Activated T-helper 17 cell treated with anti-CD3 and anti-CD28 coated beads, Interleukin-2, amount 50 U/mL, for 72 hours (primary cell): ENCODE measurements around the gene SQSTM1. TPM values are rescaled to one million over a fixed set of nuclear protein-coding genes. Genes with fewer than 3 reads are reported as not detected.

Experiments used
- ATAC-seq: fragments of 150-1000 bp; cut with Tn5 transposase; replicated peaks from 2 replicates; pipeline ENCODE4 v1.10.0; 2021; ENCODE audit warnings: mild to moderate bottlenecking, moderate library complexity
- H3K27ac Mint-ChIP-seq: one replicate; pipeline ENCODE4 v1.8.0; 2022; ENCODE audit warnings: mixed read lengths
- H3K27me3 Mint-ChIP-seq: one replicate; pipeline ENCODE4 v1.8.0; 2022; ENCODE audit warnings: mixed read lengths
- H3K36me3 Mint-ChIP-seq: one replicate; pipeline ENCODE4 v1.8.0; 2022; ENCODE audit warnings: low read depth, mild to moderate bottlenecking, mixed read lengths
- H3K4me1 Mint-ChIP-seq: one replicate; pipeline ENCODE4 v1.8.0; 2022; ENCODE audit warnings: mixed read lengths
- H3K4me3 Mint-ChIP-seq: one replicate; pipeline ENCODE4 v1.8.0; 2022; ENCODE audit warnings: mild to moderate bottlenecking, mixed read lengths
- H3K9me3 Mint-ChIP-seq: one replicate; pipeline ENCODE4 v1.8.0; 2022; ENCODE audit warnings: mixed read lengths
- total RNA-seq, 2 donors: library from RNA; stranded (reverse); gene quantifications; one replicate each; pipeline ENCODE4 v1.2.3, GENCODE V29; 2022

The SQSTM1 gene
- 100 to 1,000 TPM; 130 to 188 TPM for total RNA-seq

DNA sequence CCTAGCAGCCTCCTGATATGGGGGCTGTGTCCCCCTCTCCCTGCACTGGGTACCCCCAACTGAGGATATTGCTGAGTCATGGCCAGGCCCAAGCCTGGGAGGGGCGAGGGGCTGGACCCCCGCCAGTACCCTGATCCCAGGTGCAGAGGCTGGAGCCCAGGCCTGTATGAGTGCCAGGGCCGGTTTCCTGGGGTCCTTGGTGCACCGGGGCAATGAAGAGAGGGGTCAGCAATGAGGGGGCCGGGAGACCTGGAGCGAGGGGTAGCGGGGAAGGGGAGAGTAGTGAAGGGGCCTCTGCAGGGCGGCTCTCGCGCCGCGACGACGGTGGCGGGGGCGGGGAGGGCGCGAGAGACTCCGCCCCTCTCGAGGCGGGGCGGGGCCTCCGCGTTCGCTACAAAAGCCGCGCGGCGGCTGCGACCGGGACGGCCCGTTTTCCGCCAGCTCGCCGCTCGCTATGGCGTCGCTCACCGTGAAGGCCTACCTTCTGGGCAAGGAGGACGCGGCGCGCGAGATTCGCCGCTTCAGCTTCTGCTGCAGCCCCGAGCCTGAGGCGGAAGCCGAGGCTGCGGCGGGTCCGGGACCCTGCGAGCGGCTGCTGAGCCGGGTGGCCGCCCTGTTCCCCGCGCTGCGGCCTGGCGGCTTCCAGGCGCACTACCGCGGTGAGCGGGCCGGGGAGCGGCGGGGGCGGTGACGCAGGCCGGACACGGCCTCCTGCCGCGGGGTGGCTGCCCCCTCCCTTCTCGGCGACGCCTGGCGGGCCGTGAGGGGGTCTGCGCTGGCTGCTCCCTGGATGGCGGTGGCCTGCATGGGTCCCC lies at the start of gene SQSTM1:
Gene SQSTM1 (plus strand): TSS at position 423 of the 815 bp plus-strand sequence. CDS start 32 bp downstream, at position 455.
- H3K27me3 Mint-ChIP-seq: no peaks in the 10 kb centered on the region
- peak within 1 kb of the TSS; percentile 92 for H3K27ac Mint-ChIP-seq
- H3K9me3 Mint-ChIP-seq: no peaks in the 10 kb centered on the region
- peak; percentile 53 for ATAC-seq
- H3K4me3 Mint-ChIP-seq: peak within 1 kb of the TSS; percentile 87
- H3K4me1 Mint-ChIP-seq: peaks cover 18% of the 10 kb centered on the region
- peaks cover 53% of the 10 kb centered on the region for H3K36me3 Mint-ChIP-seq

DNA sequence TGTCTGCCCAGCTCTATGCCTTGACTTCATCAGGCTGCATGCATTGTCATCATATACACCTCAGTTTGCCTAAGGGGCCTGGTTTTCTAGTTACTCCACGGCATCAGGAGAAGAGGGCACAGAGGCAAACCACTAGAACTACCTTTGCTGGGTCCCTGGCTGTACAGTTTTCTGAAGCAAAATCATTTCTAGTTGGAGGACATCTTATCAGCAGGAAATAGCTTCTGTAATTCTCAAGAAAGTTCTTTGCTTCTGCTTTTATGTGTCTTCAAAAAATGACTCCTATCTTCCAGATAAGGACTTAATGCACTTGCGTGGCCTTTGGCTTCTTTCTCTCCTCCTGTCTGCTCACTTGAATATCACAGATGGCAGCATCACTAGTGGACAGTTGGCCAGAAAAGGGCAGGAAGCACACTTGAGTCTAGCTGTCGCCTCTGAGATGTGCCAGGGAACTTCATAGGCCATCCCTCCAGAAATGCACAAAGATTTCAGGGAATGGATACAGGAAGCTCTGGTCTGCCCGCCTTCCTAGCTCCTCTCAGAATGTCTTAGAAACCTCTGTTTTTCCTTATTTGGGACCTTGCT lies 49.3 kb upstream of the SQSTM1 start:
- Mint-ChIP-seq H3K27me3 (no peaks in the 10 kb centered on the region), H3K27ac (no peak overlapping the region), H3K36me3 (peaks cover 99% of the 10 kb centered on the region), H3K9me3 (no peaks in the 10 kb centered on the region), H3K4me3 (no peak overlapping the region), H3K4me1 (no peaks in the 10 kb centered on the region)
- no peak for ATAC-seq

DNA sequence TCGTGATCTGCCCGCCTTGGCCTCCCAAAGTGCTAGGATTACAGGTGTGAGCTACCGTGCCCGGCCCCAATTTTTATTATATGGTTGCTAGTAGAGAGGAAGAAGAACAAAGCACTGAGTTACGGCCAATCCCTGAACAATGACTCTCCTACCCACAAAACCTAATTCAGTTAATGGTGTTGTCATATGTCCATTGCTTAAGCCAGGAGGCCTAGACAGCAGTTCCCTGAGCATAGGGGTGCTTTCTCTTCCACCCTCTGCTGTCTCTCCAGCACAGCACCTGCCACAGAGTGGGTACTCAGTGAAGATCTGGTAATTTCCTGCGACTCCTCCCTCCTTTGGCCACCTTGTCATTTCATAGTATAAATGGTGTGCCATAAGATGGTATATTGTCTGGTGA lies 48.4 kb upstream of the SQSTM1 start:
- Mint-ChIP-seq H3K4me1 (no peaks in the 10 kb centered on the region), H3K4me3 (no peak overlapping the region), H3K27me3 (no peaks in the 10 kb centered on the region), H3K9me3 (no peaks in the 10 kb centered on the region), H3K36me3 (peaks cover 99% of the 10 kb centered on the region), H3K27ac (no peak overlapping the region)
- ATAC-seq: no peak

DNA sequence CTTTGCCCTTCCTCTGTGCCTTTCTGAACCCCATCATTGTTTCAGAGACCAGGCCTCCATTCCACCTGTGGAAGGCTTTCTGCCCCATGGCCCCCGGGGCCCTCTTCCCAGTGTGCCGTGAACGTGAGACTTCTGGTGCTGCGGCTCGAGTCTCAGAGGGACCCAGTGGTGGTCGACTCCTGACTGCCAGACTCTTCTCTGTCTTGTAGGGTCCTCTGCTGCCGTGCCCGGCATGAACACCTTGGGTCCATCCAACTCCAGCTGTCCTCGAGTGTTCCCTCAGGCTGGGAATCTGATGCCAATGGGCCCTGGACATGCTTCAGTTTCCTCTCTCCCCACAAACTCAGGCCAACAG lies 47.0 kb upstream of the SQSTM1 start:
- ATAC-seq: no peak
- Mint-ChIP-seq H3K4me3 (no peak overlapping the region), H3K27me3 (no peaks in the 10 kb centered on the region), H3K9me3 (no peaks in the 10 kb centered on the region), H3K36me3 (peaks cover 99% of the 10 kb centered on the region), H3K4me1 (no peaks in the 10 kb centered on the region), H3K27ac (peak overlapping the region; percentile 43)

DNA sequence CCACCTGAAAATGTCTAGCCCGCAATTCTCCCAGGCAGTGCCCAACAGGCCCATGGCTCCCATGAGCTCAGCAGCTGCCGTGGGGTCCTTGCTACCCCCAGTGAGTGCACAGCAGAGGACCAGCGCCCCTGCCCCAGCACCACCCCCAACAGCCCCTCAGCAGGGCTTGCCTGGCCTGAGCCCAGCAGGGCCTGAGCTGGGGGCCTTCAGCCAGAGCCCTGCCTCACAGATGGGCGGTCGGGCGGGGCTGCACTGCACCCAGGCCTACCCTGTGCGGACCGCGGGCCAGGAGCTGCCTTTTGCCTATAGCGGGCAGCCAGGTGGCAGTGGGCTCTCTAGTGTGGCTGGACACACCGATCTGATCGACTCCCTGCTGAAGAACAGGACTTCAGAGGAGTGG lies 46.3 kb upstream of the SQSTM1 start:
- no peak for ATAC-seq
- Mint-ChIP-seq H3K27ac (no peak overlapping the region), H3K9me3 (no peaks in the 10 kb centered on the region), H3K27me3 (no peaks in the 10 kb centered on the region), H3K36me3 (peaks cover 97% of the 10 kb centered on the region), H3K4me1 (no peaks in the 10 kb centered on the region), H3K4me3 (no peak overlapping the region)

DNA sequence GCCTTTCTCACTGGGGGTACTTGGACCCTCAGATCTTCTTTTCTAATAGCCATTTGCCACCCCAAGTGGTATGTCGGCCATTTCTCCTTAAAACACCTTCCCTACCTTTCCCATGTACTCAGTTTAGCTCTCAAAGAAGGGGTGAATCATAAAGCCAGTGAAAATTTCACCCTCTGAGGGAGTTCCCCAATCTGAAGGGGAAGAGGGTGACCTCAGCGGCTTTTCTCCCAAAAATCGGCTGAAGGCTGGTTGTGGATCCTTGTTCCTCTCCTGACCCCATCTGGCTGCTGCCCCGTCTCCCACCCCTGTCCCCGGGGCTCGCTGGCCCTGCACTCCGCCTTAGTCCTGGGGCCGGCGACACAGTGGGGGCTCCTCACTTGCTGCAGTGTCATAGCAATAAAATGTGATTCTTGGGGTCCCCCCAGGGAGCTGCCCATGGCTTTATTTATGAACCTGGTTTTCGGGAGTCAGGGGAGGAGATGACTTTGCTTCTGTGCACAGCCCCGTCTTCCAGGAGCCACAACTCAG lies 44.2 kb upstream of the SQSTM1 start:
- Mint-ChIP-seq H3K9me3 (no peaks in the 10 kb centered on the region), H3K4me3 (no peak overlapping the region), H3K27ac (no peak overlapping the region), H3K27me3 (no peaks in the 10 kb centered on the region), H3K36me3 (peaks cover 88% of the 10 kb centered on the region), H3K4me1 (no peaks in the 10 kb centered on the region)
- no peak for ATAC-seq

DNA sequence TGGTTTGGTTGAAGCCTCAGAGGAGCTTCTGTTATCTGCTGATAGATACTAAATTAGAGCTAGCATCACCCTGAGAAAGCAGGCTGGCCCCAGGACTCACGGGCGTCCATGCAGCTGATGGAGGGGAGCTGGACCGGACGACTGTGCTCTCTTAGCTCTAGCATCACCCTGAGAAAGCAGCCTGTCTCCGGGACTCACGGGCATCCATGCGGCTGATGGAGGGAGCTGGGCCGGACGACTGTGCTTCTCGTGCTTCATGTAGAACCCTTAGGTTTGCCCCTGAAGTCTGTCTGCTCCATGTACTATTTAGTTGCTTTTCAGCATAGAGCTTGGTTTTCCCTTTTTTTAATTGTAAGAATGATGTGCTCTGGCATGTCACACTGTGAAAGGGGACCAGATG lies 43.2 kb upstream of the SQSTM1 start:
- Mint-ChIP-seq H3K9me3 (no peaks in the 10 kb centered on the region), H3K27me3 (no peaks in the 10 kb centered on the region), H3K4me3 (no peak overlapping the region), H3K27ac (peak overlapping the region; percentile 10), H3K4me1 (no peaks in the 10 kb centered on the region), H3K36me3 (peaks cover 78% of the 10 kb centered on the region)
- no peak for ATAC-seq

DNA sequence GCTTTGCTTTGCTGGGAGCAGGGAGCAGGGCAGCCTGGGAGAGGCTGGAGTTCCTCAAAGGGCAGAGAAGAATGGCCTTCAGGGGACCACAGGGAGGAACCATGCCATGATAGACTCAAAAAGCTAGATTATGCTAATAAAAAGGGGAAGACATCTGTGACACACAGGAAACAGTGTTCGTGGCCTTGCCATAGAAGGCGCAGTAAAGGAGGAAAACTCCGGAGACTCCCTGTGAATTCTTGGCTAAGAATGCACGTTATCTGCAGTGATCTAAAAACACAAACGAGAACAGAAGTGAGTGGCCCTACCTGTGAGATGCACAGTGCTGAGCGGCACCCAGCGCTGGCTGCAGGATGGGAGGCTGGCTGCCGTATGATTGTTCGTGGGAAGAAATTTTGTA lies 42.8 kb upstream of the SQSTM1 start:
- H3K27ac Mint-ChIP-seq: peak overlapping the region; percentile 10
- no peak for ATAC-seq
- H3K9me3 Mint-ChIP-seq: no peaks in the 10 kb centered on the region
- no peaks in the 10 kb centered on the region for H3K27me3 Mint-ChIP-seq
- H3K36me3 Mint-ChIP-seq: peaks cover 73% of the 10 kb centered on the region
- no peaks in the 10 kb centered on the region for H3K4me1 Mint-ChIP-seq
- H3K4me3 Mint-ChIP-seq: no peak overlapping the region

DNA sequence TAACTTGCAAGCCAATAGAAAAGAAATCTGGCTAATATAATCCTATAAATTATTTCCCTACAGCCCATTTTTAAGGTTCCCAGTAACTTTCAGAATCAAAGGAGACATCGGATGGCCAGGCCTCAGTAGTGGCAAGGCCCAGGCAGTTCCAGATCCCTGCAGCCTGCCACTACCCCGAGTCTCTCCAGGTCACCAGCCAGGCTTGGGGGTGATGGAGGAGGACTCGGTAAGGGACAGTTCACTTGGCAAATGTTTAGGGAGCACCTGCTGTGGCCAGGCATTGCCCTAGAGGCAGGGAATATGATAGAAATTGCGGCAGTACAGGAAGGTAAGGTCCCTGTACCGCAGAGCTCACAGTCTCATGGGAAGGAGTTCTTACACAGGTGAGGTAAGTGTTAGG lies 42.1 kb upstream of the SQSTM1 start:
- Mint-ChIP-seq H3K27ac (peak overlapping the region; percentile 54), H3K4me3 (no peak overlapping the region), H3K4me1 (no peaks in the 10 kb centered on the region), H3K9me3 (no peaks in the 10 kb centered on the region), H3K36me3 (peaks cover 67% of the 10 kb centered on the region), H3K27me3 (no peaks in the 10 kb centered on the region)
- no peak for ATAC-seq

DNA sequence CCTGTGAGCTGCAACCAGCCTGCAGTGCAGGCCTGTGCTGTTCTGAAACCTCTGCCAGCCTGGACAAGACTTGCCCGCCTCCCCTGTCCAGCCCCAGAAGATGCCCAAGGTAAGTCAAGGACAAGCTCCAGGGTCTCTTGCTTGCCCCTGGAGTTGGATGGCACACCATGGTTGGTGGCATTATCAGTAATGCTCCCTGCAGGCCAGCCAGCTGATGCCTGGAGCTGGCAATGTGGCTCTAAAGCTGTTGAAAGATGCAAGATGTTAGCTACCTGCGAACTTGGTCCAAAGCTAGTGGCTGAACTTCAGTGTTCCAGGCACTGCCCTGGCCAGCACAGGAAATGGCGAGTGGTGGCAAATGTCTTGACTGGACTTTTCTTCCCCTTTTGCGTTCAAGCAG lies 40.9 kb upstream of the SQSTM1 start:
- Mint-ChIP-seq H3K27me3 (no peaks in the 10 kb centered on the region), H3K27ac (no peak overlapping the region), H3K36me3 (peaks cover 55% of the 10 kb centered on the region), H3K9me3 (no peaks in the 10 kb centered on the region), H3K4me3 (no peak overlapping the region), H3K4me1 (no peaks in the 10 kb centered on the region)
- ATAC-seq: no peak

DNA sequence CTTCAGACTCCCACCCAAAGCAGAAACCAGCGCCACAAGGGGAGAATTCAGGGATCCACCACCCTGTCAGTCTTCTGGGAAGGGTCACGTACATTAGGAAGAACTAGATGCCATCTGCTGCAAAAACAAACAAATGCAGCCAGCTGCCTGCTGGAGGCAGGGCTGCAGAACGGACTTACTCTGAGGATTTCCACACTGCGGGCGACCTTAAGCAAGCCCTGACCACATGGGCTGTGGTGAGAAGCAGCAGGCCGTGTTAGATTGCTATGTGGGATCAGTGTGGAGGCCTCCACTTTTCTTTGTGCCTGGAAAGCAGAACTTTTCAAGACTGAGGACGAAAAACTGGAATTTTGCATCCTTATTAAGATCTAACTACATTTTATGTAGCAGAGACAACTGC lies 40.3 kb upstream of the SQSTM1 start:
- Mint-ChIP-seq H3K4me3 (no peak overlapping the region), H3K36me3 (peaks cover 50% of the 10 kb centered on the region), H3K9me3 (no peaks in the 10 kb centered on the region), H3K27me3 (no peaks in the 10 kb centered on the region), H3K4me1 (no peaks in the 10 kb centered on the region), H3K27ac (no peak overlapping the region)
- no peak for ATAC-seq

DNA sequence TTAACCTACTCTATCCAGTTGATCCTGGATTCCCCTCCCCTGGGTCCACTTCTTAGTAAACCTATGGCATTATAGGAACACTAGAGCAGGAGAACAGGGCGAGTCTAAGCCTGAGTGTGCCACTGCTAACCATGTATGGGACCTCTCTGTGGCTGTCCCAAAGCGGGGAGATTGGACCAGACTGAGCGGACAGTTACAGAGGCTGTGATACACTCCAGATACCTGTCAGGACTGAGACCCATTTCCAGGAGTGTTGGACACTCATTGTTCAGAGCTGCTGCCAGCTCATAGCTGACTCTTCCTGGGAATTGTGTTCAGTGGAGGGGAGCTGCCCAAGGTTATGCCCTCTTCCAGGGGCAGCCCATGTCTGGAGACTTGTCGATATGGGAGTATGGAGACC lies 38.9 kb upstream of the SQSTM1 start:
- Mint-ChIP-seq H3K27me3 (no peaks in the 10 kb centered on the region), H3K4me1 (no peaks in the 10 kb centered on the region), H3K4me3 (no peak overlapping the region), H3K36me3 (peaks cover 35% of the 10 kb centered on the region), H3K27ac (peak overlapping the region; percentile 4), H3K9me3 (no peaks in the 10 kb centered on the region)
- no peak for ATAC-seq

DNA sequence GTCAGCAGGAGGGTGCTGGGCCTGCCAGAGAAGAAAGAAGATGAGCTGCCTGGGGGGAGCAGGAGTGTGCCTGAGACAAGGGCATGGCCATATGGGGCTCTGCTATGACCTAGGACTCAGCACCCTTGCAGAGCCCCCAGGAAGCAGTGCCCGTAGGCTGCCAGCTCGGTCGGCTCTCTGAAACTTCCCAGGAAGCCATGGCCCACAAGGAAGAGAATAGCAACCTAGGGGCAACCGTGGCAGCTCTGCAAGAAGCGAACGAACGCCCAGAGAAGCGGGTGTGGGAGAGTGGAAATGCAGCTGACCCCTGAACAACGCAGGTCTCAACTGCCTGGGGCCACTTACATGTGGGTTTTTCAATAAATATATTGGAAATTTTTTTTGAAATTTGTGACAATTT lies 37.6 kb upstream of the SQSTM1 start:
- Mint-ChIP-seq H3K27me3 (no peaks in the 10 kb centered on the region), H3K27ac (no peak overlapping the region), H3K9me3 (no peaks in the 10 kb centered on the region), H3K36me3 (peaks cover 22% of the 10 kb centered on the region), H3K4me1 (no peaks in the 10 kb centered on the region), H3K4me3 (no peak overlapping the region)
- ATAC-seq: no peak

DNA sequence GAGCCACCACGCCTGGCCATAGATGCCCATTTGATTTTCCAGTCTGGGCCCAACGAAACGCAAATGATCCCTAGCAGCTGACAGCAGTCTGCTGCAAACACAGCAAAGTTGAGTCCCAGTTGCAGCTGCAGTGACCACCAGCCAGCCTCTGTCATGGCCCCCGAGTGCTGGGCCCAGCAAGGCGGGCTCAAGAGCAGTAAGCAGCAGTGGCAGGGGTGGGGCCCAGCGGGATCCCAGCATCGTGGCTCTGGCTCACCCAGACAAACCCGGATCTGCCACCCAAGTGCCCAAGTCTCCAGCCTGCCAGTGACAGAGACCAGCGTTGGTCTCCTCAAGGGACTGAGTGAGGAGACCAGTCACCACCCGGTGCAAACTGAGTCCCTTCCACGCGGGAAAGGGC lies 33.8 kb upstream of the SQSTM1 start:
- no peaks in the 10 kb centered on the region for H3K4me1 Mint-ChIP-seq
- no peaks in the 10 kb centered on the region for H3K9me3 Mint-ChIP-seq
- H3K27ac Mint-ChIP-seq: no peak overlapping the region
- H3K4me3 Mint-ChIP-seq: no peak overlapping the region
- no peaks in the 10 kb centered on the region for H3K36me3 Mint-ChIP-seq
- H3K27me3 Mint-ChIP-seq: no peaks in the 10 kb centered on the region
- no peak for ATAC-seq

DNA sequence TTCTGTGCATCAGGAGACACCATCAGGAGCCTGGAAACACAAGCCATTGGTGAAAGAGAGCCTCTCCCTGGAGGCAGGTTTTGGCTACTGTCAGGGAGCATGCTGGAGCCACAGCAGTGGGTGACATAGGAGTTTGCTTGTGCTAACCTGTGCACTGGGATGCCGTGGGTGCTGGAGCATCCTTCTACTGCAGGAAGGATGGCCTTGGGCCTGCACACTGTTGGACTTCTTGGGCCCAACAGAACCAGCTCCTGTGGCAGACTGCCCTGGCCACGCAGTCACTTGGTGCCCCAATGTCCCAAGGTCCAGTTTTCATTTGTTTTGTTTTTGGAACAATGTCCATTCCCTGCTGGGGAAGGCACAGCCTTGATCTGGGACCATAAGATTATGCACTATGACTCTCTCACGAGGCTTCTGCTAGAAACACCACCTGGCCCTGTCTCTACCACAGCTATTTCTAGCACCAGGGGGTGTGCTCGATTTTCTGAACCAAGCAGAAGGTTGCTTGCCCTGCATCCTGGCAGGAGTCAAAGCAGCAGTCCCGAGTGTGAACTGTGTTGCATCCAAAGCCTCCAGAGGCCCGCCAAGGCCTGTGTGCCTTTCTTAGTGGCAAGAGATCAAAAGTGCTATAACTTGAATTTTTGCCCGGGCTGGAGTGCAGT lies 32.4 kb upstream of the SQSTM1 start:
- Mint-ChIP-seq H3K27me3 (no peaks in the 10 kb centered on the region), H3K36me3 (no peaks in the 10 kb centered on the region), H3K4me1 (peaks cover 3% of the 10 kb centered on the region), H3K27ac (no peak overlapping the region), H3K4me3 (no peak overlapping the region), H3K9me3 (no peaks in the 10 kb centered on the region)
- no peak for ATAC-seq
